Measurements from ENCODE around the gene USP50.
"Not testable (repeated sequence)": the region's sequence is repeated elsewhere in the genome, so short reads cannot be mapped to it uniquely, and the experiment has no call there.

The USP50 gene

DNA sequence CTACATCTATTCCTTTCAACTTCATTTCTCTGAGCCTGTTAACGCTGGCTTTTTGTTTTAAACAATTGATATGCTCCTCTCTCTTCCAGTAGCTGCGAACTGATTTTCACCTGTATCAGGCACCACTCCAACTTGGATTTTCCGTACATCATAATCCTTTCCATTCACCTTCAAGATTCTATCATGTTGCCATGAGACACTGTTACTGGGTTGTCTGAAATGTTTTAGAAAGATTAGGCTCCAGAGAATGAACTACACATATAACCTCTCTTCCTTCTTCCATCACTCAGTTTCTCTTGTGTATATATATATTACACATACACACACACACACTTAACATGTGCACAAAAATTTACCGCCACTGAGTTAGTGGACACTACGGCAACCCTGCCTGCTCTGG is at the start of gene USP50:
USP50 (minus strand) TSS at position 101 of the 400 bp plus-strand sequence. CDS start 141 bp downstream, outside the sequence.
- H3K27me3 ChIP-seq (ENCODE audit: control insufficient read depth, insufficient read depth, low read length) = no peaks in the 10 kb centered on the region
- no peak within 1 kb of the TSS for H3K4me3 ChIP-seq (ENCODE audit: low read depth, low read length)
- H3K4me1 ChIP-seq (ENCODE audit: control insufficient read depth, insufficient read depth, low read length) = 0 out of 2 replicates have a peak, but pooled peaks cover 3% of the 10 kb centered on the region
- no peaks in the 10 kb centered on the region for H3K36me3 ChIP-seq (ENCODE audit: control insufficient read depth, insufficient read depth, low read length)
- H3K9me3 ChIP-seq (ENCODE audit: control insufficient read depth, insufficient read depth, low read length) = no peaks in the 10 kb centered on the region
- H3K9ac ChIP-seq (ENCODE audit: low read depth, low read length) = no peak within 1 kb of the TSS
- H3K27ac ChIP-seq (ENCODE audit: low read depth, low read length) = no peak within 1 kb of the TSS

DNA sequence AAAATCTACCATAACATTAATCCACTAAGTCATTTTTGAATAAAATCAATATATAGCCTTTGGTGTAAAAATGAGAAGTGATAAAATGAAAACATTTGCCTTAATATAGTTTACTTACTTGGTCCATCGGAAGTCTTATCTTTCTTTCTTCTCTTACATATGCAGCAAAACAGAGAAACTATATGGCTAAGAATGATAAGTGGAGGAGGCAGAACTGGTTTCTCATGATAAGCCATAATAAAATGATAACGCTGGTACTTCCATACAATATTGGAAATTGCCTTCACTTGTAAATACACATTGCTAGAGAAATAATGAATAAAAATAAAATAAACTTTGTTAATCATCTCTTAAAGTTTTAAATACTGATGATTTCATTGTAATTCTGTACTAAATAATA is 47.8 kb upstream of the USP50 start:
- Histone ChIP-seq H3K4me3 (ENCODE audit: low read depth, low read length) (no peak overlapping the region), H3K9ac (ENCODE audit: low read depth, low read length) (no peak overlapping the region), H3K27me3 (ENCODE audit: control insufficient read depth, insufficient read depth, low read length) (no peaks in the 10 kb centered on the region), H3K36me3 (ENCODE audit: control insufficient read depth, insufficient read depth, low read length) (peaks cover 96% of the 10 kb centered on the region), H3K9me3 (ENCODE audit: control insufficient read depth, insufficient read depth, low read length) (no peaks in the 10 kb centered on the region), H3K27ac (ENCODE audit: low read depth, low read length) (no peak overlapping the region), H3K4me1 (ENCODE audit: control insufficient read depth, insufficient read depth, low read length) (no peaks in the 10 kb centered on the region)

DNA sequence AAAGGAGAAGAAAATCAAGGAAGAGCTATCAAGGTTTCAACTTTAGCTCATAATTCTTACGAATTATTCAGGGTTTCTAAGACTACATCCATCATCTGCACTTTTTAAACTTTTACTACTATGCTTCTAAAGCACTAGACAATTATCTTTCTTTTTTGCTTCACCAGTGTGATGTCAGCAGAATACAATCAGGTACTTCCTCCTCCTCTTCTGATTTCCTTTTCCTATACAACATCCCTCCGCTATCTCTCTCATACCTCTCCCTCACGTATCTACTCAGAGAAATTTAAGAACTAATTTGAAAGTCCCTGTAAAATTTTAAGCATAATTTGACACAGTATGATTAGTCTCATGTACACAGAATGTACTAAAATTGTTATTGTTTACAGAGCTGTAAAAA is 47.3 kb upstream of the USP50 start:
- H3K9ac ChIP-seq (ENCODE audit: low read depth, low read length) = no peak overlapping the region
- no peaks in the 10 kb centered on the region for H3K9me3 ChIP-seq (ENCODE audit: control insufficient read depth, insufficient read depth, low read length)
- no peak overlapping the region for H3K4me3 ChIP-seq (ENCODE audit: low read depth, low read length)
- no peak overlapping the region for H3K27ac ChIP-seq (ENCODE audit: low read depth, low read length)
- no peaks in the 10 kb centered on the region for H3K27me3 ChIP-seq (ENCODE audit: control insufficient read depth, insufficient read depth, low read length)
- H3K4me1 ChIP-seq (ENCODE audit: control insufficient read depth, insufficient read depth, low read length) = no peaks in the 10 kb centered on the region
- peaks cover 96% of the 10 kb centered on the region for H3K36me3 ChIP-seq (ENCODE audit: control insufficient read depth, insufficient read depth, low read length)

DNA sequence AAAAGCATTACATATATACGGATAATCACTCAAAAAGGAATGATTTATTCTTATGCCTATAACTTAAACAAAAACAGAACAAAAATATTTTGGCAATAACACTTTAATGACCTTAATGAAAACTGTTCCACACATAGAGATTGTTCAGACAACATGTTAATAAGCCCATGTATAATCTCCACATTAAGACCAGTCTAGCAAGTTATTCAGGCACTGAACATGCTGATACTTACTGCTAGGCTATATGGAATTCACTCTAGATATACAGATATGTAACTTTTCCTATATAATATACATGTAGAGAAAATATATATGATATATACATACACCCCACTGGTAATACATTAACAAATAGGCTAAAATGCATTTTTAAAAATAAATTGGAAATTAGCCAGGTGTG is 43.8 kb upstream of the USP50 start:
- Histone ChIP-seq H3K9me3 (ENCODE audit: control insufficient read depth, insufficient read depth, low read length) (no peaks in the 10 kb centered on the region), H3K36me3 (ENCODE audit: control insufficient read depth, insufficient read depth, low read length) (peaks cover 97% of the 10 kb centered on the region), H3K9ac (ENCODE audit: low read depth, low read length) (no peak overlapping the region), H3K4me1 (ENCODE audit: control insufficient read depth, insufficient read depth, low read length) (no peaks in the 10 kb centered on the region), H3K27ac (ENCODE audit: low read depth, low read length) (no peak overlapping the region), H3K4me3 (ENCODE audit: low read depth, low read length) (no peak overlapping the region), H3K27me3 (ENCODE audit: control insufficient read depth, insufficient read depth, low read length) (no peaks in the 10 kb centered on the region)

DNA sequence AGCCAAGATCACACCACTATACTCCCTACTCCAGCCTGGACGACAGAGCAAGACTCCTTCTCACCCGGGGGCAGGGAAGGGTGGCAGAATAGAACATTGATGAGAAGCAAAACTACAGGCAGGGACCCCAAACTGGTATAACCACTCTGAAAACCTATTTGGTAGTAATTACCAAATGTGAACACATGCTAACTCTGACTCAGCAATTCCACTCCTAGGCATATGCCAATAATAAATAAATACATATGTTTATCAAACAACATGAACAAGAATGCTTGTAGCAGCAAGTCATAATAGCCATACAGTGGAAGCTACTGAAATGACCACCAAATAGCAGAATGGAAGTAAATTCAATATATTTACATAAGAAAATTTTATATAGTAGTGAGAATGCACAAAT is 31.0 kb upstream of the USP50 start:
- peaks cover 89% of the 10 kb centered on the region for H3K36me3 ChIP-seq (ENCODE audit: control insufficient read depth, insufficient read depth, low read length)
- H3K4me1 ChIP-seq (ENCODE audit: control insufficient read depth, insufficient read depth, low read length) = no peaks in the 10 kb centered on the region
- H3K9ac ChIP-seq (ENCODE audit: low read depth, low read length) = no peak overlapping the region
- no peaks in the 10 kb centered on the region for H3K9me3 ChIP-seq (ENCODE audit: control insufficient read depth, insufficient read depth, low read length)
- no peaks in the 10 kb centered on the region for H3K27me3 ChIP-seq (ENCODE audit: control insufficient read depth, insufficient read depth, low read length)
- no peak overlapping the region for H3K27ac ChIP-seq (ENCODE audit: low read depth, low read length)
- H3K4me3 ChIP-seq (ENCODE audit: low read depth, low read length) = no peak overlapping the region

DNA sequence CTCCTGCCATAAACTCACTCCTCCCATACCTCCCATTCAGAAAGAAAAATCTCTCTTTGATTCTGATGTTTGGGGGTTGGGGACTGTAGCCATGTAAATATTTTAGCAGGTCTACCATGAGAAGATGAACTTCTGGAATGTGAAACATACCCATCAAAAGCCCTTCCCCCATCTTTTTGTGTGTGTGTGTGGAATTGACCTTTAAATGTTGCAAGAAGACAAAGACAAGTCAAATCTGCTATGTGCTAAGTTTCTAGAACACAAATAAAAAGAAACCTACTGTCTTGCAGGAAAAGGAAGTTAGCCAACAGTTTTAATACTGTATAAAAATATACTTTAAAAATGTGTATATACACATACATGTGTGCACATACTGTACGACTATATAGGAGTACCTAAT is 29.7 kb upstream of the USP50 start:
- Histone ChIP-seq H3K9ac (ENCODE audit: low read depth, low read length) (no peak overlapping the region), H3K27me3 (ENCODE audit: control insufficient read depth, insufficient read depth, low read length) (no peaks in the 10 kb centered on the region), H3K9me3 (ENCODE audit: control insufficient read depth, insufficient read depth, low read length) (no peaks in the 10 kb centered on the region), H3K27ac (ENCODE audit: low read depth, low read length) (no peak overlapping the region), H3K4me1 (ENCODE audit: control insufficient read depth, insufficient read depth, low read length) (no peaks in the 10 kb centered on the region), H3K4me3 (ENCODE audit: low read depth, low read length) (no peak overlapping the region), H3K36me3 (ENCODE audit: control insufficient read depth, insufficient read depth, low read length) (peaks cover 91% of the 10 kb centered on the region)

DNA sequence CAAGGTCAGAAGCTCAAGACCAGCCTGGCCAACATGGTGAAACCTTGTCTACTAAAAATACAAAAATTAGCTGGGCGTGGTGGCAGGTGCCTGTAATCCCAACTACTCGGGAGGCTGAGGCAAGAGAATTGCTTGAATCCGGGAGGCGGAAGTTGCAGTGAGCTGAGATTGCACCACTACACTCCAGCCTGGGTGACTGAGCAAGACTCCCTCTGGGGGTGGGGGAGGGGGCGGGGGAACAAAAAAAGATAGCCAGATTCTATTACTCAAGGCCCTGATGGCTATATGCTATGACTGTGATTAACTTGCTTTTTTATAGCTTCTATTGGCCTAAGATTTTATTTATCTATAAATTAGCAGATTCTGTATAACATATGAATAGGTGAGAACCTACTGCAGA is 27.4 kb upstream of the USP50 start:
- not testable (repeated sequence) for H3K27me3 ChIP-seq (ENCODE audit: control insufficient read depth, insufficient read depth, low read length); H3K4me1 ChIP-seq (ENCODE audit: control insufficient read depth, insufficient read depth, low read length); H3K27ac ChIP-seq (ENCODE audit: low read depth, low read length); H3K4me3 ChIP-seq (ENCODE audit: low read depth, low read length); H3K9me3 ChIP-seq (ENCODE audit: control insufficient read depth, insufficient read depth, low read length); H3K9ac ChIP-seq (ENCODE audit: low read depth, low read length)
- peaks cover 86% of the 10 kb centered on the region for H3K36me3 ChIP-seq (ENCODE audit: control insufficient read depth, insufficient read depth, low read length)

DNA sequence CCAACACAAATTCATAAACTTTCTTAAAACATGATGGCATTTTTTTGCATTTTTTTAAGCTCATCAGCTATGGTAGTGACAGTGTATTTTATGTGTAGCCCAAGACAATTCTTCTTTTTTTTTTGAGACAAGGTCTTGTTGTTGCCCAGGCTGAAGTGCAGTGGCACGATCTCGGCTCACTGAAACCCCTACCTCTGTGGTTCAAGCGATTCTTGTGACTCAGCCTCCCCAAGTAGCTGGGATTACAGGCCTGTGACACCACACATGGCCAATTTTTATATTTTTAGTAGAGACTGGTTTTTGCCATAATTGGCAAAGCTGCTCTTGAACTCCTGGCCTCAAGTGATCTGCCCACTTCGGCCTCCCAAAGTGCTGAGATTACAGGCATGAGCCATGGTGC is 17.3 kb upstream of the USP50 start:
- Histone ChIP-seq H3K4me1 (ENCODE audit: control insufficient read depth, insufficient read depth, low read length) (no peaks in the 10 kb centered on the region), H3K4me3 (ENCODE audit: low read depth, low read length) (no peak overlapping the region), H3K27ac (ENCODE audit: low read depth, low read length) (no peak overlapping the region), H3K27me3 (ENCODE audit: control insufficient read depth, insufficient read depth, low read length) (no peaks in the 10 kb centered on the region), H3K9me3 (ENCODE audit: control insufficient read depth, insufficient read depth, low read length) (no peaks in the 10 kb centered on the region), H3K9ac (ENCODE audit: low read depth, low read length) (no peak overlapping the region), H3K36me3 (ENCODE audit: control insufficient read depth, insufficient read depth, low read length) (peaks cover 59% of the 10 kb centered on the region)

DNA sequence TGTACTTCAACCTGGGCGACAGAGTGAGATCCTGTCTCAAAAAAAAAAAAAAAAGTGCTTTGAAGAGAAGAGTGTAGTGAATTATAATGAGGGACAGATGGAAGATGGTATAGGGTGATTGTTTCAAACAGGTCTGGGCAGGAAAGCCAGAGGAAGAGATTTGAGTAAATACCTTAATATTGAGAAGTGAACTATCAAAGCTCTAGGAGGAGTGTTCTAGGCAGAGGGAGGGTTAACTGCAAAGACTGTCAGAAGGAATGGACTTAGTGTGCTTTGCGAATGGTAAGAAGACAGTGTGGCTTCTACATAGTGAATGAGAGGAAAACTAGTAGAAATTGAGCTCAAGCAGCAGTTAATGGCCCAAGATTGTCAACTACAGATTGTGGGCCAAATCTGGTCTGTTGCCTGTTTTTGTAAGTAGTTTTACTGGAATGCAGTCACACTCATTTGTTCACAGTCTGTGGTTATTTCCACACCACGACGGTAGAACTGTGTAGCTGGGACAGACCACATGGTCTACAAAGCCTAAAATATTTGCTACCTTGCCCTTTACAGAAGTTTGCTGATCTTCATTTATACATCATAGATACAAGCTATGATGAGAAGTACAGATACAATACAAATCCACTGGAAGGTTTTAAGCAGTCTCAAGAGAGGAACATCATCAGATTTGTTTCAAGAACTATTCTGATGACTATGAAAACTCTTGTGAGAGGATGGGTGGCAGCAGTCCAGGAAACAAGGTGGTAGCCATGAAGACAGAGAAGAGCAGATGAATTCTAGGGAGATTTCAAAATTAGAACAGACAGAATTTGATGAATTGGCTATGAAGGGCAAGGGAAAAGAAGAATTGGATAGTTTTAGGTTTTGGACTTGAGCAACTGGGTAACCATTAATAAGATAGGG is 16.5 kb upstream of the USP50 start:
- H3K36me3 ChIP-seq (ENCODE audit: control insufficient read depth, insufficient read depth, low read length) = peaks cover 52% of the 10 kb centered on the region
- H3K27me3 ChIP-seq (ENCODE audit: control insufficient read depth, insufficient read depth, low read length) = no peaks in the 10 kb centered on the region
- no peak overlapping the region for H3K4me3 ChIP-seq (ENCODE audit: low read depth, low read length)
- no peaks in the 10 kb centered on the region for H3K4me1 ChIP-seq (ENCODE audit: control insufficient read depth, insufficient read depth, low read length)
- H3K9me3 ChIP-seq (ENCODE audit: control insufficient read depth, insufficient read depth, low read length) = no peaks in the 10 kb centered on the region
- H3K27ac ChIP-seq (ENCODE audit: low read depth, low read length) = no peak overlapping the region
- no peak overlapping the region for H3K9ac ChIP-seq (ENCODE audit: low read depth, low read length)

DNA sequence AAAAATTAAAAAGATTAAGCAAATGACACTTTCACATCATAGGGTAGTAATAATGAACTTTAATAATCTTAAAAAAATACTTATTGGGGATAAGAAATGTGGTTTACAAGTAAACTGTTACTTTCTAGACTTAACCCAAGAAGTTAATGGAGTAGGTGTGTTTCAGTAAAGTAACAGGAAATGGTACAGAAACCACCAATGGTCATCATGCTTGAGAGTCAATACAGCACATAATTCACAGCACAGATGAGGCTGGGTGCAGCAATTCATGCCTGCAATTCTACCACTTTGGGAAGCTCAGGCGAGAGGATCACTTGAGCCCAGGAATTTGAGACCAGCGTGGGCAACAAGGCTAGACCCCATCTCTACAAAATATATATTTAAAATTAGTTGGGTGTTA is 11.5 kb upstream of the USP50 start:
- H3K4me1 ChIP-seq (ENCODE audit: control insufficient read depth, insufficient read depth, low read length) = no peaks in the 10 kb centered on the region
- no peak overlapping the region for H3K4me3 ChIP-seq (ENCODE audit: low read depth, low read length)
- H3K27me3 ChIP-seq (ENCODE audit: control insufficient read depth, insufficient read depth, low read length) = no peaks in the 10 kb centered on the region
- H3K36me3 ChIP-seq (ENCODE audit: control insufficient read depth, insufficient read depth, low read length) = peaks cover 33% of the 10 kb centered on the region
- H3K27ac ChIP-seq (ENCODE audit: low read depth, low read length) = no peak overlapping the region
- H3K9ac ChIP-seq (ENCODE audit: low read depth, low read length) = no peak overlapping the region
- H3K9me3 ChIP-seq (ENCODE audit: control insufficient read depth, insufficient read depth, low read length) = no peaks in the 10 kb centered on the region

DNA sequence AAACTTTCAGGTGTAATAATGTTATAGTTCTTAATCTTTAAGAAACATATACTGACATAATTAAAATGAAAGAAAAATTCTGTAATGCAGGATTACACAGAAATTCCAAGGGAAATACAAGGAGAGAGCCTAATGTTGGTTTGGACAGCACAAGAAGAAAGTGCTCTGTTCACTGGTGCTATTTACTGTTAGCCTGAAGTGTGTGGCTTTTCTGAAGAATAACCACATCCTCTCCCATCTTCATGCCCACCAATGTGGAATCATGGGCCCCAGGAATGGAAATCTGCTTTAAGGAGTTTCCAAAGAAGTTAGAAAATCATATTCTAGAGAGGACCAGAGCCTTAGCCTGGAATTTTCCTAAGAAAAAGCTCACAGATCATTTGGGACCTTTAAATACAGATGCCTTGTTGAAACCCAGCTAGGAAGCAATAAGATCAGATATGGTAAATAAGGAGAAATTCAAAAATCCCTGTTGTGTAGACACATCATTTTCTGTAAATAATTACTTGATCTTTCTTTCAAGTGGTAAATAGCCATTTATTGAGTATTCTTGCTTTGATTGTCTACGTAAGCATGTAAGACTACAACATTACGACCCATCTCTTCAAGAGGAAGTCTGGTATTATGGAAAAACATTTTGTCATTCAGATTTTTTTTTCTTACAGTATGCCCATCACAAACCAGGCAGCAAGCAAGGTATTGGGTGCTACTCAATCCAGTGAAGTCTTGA is 10.3 kb upstream of the USP50 start:
- Histone ChIP-seq H3K27ac (ENCODE audit: low read depth, low read length) (no peak overlapping the region), H3K9ac (ENCODE audit: low read depth, low read length) (no peak overlapping the region), H3K27me3 (ENCODE audit: control insufficient read depth, insufficient read depth, low read length) (no peaks in the 10 kb centered on the region), H3K4me3 (ENCODE audit: low read depth, low read length) (no peak overlapping the region), H3K36me3 (ENCODE audit: control insufficient read depth, insufficient read depth, low read length) (peaks cover 22% of the 10 kb centered on the region), H3K9me3 (ENCODE audit: control insufficient read depth, insufficient read depth, low read length) (no peaks in the 10 kb centered on the region), H3K4me1 (ENCODE audit: control insufficient read depth, insufficient read depth, low read length) (no peaks in the 10 kb centered on the region)
